Upper lobe of left lung (tissue), 4 donors: ENCODE results near the gene MIAT.

Experiments
- POLR2A ChIP-seq, 4 donors: fragments of 450-650 bp; IDR thresholded peaks; one replicate each; pipeline ENCODE4 v1.5.1; 2016 to 2017; ENCODE audit warnings: antibody characterized with exemption in 4 of 4, mild to moderate bottlenecking in 2 of 4
- POLR2AphosphoS5 ChIP-seq, 2 donors: sonication (generic); formaldehyde crosslinking; IDR thresholded peaks; one replicate each; pipeline ENCODE4 v1.5.1; 2017; ENCODE audit warnings: antibody characterized with exemption in 2 of 2
- TF ChIP-seq, protein P1 (sequence below), 6 experiments: fragments of 450-650 bp in 4 of 6; fragments of 200-600 bp in 2 of 6; sonication (generic) in 2 of 6; IDR thresholded peaks; one replicate each; pipeline ENCODE4 v1.5.1; 2016 to 2019; ENCODE audit warnings: antibody characterized with exemption in 6 of 6

DNA sequence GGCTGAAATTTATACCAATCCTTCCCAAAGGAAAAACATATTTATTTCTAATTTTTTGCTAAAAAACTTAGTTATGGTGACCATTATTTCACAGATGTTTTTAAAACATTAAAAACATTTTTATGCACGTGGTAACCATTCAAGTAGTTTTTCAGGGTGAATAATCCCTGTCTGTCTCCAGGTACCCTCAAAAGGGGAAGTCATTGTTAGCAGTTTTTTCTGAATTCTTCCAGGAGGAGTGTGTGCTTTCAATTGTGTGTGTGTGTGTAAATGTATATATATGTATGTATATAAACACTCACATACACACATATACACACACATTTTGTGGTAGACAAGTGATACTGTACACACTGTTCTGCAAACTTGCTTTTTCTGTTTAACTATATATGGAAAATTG lies 43.9 kb downstream of the MIAT start:
- no peak for TF ChIP-seq POLR2AphosphoS5 (IDR thresholded peaks at IDR 0.05)
- TF ChIP-seq POLR2A (IDR thresholded peaks at IDR 0.05) = no peak
- TF ChIP-seq, protein P1, sequence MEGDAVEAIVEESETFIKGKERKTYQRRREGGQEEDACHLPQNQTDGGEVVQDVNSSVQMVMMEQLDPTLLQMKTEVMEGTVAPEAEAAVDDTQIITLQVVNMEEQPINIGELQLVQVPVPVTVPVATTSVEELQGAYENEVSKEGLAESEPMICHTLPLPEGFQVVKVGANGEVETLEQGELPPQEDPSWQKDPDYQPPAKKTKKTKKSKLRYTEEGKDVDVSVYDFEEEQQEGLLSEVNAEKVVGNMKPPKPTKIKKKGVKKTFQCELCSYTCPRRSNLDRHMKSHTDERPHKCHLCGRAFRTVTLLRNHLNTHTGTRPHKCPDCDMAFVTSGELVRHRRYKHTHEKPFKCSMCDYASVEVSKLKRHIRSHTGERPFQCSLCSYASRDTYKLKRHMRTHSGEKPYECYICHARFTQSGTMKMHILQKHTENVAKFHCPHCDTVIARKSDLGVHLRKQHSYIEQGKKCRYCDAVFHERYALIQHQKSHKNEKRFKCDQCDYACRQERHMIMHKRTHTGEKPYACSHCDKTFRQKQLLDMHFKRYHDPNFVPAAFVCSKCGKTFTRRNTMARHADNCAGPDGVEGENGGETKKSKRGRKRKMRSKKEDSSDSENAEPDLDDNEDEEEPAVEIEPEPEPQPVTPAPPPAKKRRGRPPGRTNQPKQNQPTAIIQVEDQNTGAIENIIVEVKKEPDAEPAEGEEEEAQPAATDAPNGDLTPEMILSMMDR (IDR thresholded peaks at IDR 0.05) = no peak
